ENCODE measurements around the gene TNPO3. TPM values are rescaled to one million over a fixed set of nuclear protein-coding genes. Genes with fewer than 3 reads are reported as not detected.

Gene TNPO3
- 10 to 100 TPM; 23.9 to 28.0 TPM for total RNA-seq
- long read RNA-seq, full-length matches to known transcripts = 19 of 26 reads
- long read RNA-seq, partial matches to known transcripts = 2 of 26 reads
- long read RNA-seq, other reads (novel, unspliced or antisense) = 5 of 26 reads

GRCh38 chr7:129054438-129055293 is at the start of gene TNPO3:
TNPO3 (minus strand) TSS chr7:129055111; CDS start chr7:129054770, 341 bp downstream.
- ATAC-seq = peak; percentile 98 to 99
- peak; percentile 94 for DNase-seq
- intact Hi-C loops (cut with DNase I) = no loop called here

GRCh38 chr7:129103561-129104324 is 48.8 kb upstream of the TNPO3 start:
- ATAC-seq (no peak), DNase-seq (no peak)
- intact Hi-C loops (cut with DNase I) = no loop called here

- no peak for ATAC-seq
- intact Hi-C loops (cut with DNase I) = no loop called here
- no peak for DNase-seq
Measured at GRCh38 chr7:129101746-129102145, 46.8 kb upstream of the TNPO3 start.

- no peak for ATAC-seq
- intact Hi-C loops (cut with DNase I) = no loop called here
Measured at GRCh38 chr7:129100827-129101166, 45.9 kb upstream of the TNPO3 start.

GRCh38 chr7:129098409-129099084 is 43.6 kb upstream of the TNPO3 start:
- ATAC-seq (no peak), DNase-seq (no peak)
- intact Hi-C loops (cut with DNase I) = no loop called here

More at GRCh38 chr7:129100827-129101166, 45.9 kb upstream of the TNPO3 start:
- DNase-seq = no peak

- DNase-seq (no peak), ATAC-seq (no peak)
- intact Hi-C loops (cut with DNase I) = no loop called here
Measured at GRCh38 chr7:129095258-129095657, 40.3 kb upstream of the TNPO3 start.

- no peak for ATAC-seq
- intact Hi-C loops (cut with DNase I) = loop anchor here in 1 of 2 donors (5.0 kb wide), 1 partner anchor 192 kb away; no protein-coding TSS in a partner anchor
- DNase-seq = no peak
Measured at GRCh38 chr7:129094501-129094900, 39.6 kb upstream of the TNPO3 start.

GRCh38 chr7:129093867-129094456 is 39.1 kb upstream of the TNPO3 start:
- ATAC-seq = no peak
- intact Hi-C loops (cut with DNase I) = loop anchor here in 1 of 2 donors (5.0 kb wide), 1 partner anchor 192 kb away; no protein-coding TSS in a partner anchor
- no peak for DNase-seq

- ATAC-seq (peak; percentile 86 to 89), DNase-seq (peak; percentile 75)
- intact Hi-C loops (cut with DNase I) = loop anchor here (1.0 to 5.0 kb wide), 2 partner anchors 187 to 189 kb away; no protein-coding TSS in a partner anchor
Measured at GRCh38 chr7:129091484-129092002, 36.6 kb upstream of the TNPO3 start.

- no peak for ATAC-seq
- DNase-seq = no peak
- intact Hi-C loops (cut with DNase I) = loop anchor here in 1 of 2 donors (5.0 kb wide), 1 partner anchor 188 kb away; no protein-coding TSS in a partner anchor
Measured at GRCh38 chr7:129090300-129090907, 35.5 kb upstream of the TNPO3 start.

GRCh38 chr7:129089521-129090212 is 34.8 kb upstream of the TNPO3 start:
- ATAC-seq (no peak), DNase-seq (no peak)
- intact Hi-C loops (cut with DNase I) = loop anchor here in 1 of 2 donors (5.0 kb wide), 1 partner anchor 187 kb away; no protein-coding TSS in a partner anchor

GRCh38 chr7:129084801-129085551 is 30.1 kb upstream of the TNPO3 start:
- ATAC-seq (no peak), DNase-seq (no peak)
- intact Hi-C loops (cut with DNase I) = no loop called here

GRCh38 chr7:129083525-129083924 is 28.6 kb upstream of the TNPO3 start:
- ATAC-seq (no peak), DNase-seq (no peak)
- intact Hi-C loops (cut with DNase I) = no loop called here

GRCh38 chr7:129078455-129078854 is 23.5 kb upstream of the TNPO3 start:
- intact Hi-C loops (cut with DNase I) = no loop called here
- no peak for ATAC-seq
- DNase-seq = no peak

- no peak for ATAC-seq
- no peak for DNase-seq
- intact Hi-C loops (cut with DNase I) = no loop called here
Measured at GRCh38 chr7:129076886-129077285, 22.0 kb upstream of the TNPO3 start.

GRCh38 chr7:129074994-129075393 is 20.1 kb upstream of the TNPO3 start:
- intact Hi-C loops (cut with DNase I) = no loop called here
- no peak for ATAC-seq

GRCh38 chr7:129074361-129074871 is 19.5 kb upstream of the TNPO3 start:
- ATAC-seq = no peak
- DNase-seq = no peak
- intact Hi-C loops (cut with DNase I) = no loop called here

More at GRCh38 chr7:129074994-129075393, 20.1 kb upstream of the TNPO3 start:
- no peak for DNase-seq

Measured in left cardiac atrium (tissue), 4 donors.